Body of pancreas (tissue), 4 donors: ENCODE results near the gene CAMK2D.

ENCODE experiments used
- CTCF ChIP-seq, 7 experiments: fragments of 450-650 bp in 4 of 7; fragments of 200-600 bp in 3 of 7; sonication (generic) in 3 of 7; IDR thresholded peaks; one replicate each; pipeline ENCODE4 v1.5.1; 2016 to 2019; ENCODE audit warnings: antibody characterized with exemption in 7 of 7
- POLR2A ChIP-seq, 3 donors: fragments of 450-650 bp; IDR thresholded peaks; one replicate each; pipeline ENCODE4 v1.6.1; 2016; ENCODE audit warnings: antibody characterized with exemption in 3 of 3, mild to moderate bottlenecking in 2 of 3

- TF ChIP-seq CTCF (IDR thresholded peaks at IDR 0.05) (no peak), POLR2A (IDR thresholded peaks at IDR 0.05) (no peak)
These were observed 45.3 kb upstream of the CAMK2D start for GRCh38 chr4:113806850-113807249.
